ENCODE measurements around the gene CCR7.

CCR7 gene, protein sequence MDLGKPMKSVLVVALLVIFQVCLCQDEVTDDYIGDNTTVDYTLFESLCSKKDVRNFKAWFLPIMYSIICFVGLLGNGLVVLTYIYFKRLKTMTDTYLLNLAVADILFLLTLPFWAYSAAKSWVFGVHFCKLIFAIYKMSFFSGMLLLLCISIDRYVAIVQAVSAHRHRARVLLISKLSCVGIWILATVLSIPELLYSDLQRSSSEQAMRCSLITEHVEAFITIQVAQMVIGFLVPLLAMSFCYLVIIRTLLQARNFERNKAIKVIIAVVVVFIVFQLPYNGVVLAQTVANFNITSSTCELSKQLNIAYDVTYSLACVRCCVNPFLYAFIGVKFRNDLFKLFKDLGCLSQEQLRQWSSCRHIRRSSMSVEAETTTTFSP

DNA sequence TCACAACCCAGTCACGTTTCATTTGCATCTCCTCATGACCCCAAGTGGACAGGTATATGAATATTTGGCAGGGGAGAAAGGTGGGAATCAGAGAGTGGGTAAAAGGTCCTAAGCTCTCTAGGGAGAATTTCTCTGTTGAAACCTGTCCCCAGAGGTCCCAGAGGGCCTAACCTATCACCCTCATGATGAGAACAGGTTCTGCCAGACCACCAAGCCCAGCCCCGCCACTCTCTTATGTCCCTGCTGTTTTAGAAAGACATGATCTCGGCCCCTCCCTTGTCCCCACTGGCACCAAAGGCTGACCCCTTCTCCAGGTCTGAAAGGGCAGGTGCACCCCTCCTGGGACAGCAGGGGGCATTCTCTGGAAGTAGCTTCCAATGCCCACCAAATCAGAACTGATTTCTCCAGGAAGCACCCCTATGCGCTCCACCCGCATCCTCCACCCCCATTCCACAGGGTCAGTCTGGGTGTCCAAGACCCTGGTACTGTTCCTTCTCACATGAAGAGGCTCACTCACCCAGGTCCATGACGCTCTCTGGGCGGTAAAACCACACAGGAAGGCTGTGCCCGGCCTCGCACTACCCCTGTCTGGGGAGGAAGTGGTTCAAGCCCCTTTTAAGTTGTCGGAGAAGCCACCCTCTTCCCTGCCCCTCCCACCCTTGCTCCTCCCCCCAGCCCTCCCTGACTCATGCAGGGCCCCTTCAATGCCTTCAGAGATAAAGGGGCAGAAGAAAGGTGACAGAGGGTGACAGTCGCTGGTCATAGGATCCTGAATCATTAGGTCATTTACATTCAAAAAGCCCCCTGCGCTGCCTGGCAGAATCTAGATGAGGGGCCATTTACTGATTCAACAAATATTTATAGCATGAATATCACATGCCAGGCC, at the start of gene CCR7:
Gene CCR7 (minus strand): TSS at position 590 of the 886 bp plus-strand sequence. CDS start 63 bp downstream, at position 527.
- no peak within 1 kb of the TSS for H3K4me3 ChIP-seq (ENCODE audit: low read length)

DNA sequence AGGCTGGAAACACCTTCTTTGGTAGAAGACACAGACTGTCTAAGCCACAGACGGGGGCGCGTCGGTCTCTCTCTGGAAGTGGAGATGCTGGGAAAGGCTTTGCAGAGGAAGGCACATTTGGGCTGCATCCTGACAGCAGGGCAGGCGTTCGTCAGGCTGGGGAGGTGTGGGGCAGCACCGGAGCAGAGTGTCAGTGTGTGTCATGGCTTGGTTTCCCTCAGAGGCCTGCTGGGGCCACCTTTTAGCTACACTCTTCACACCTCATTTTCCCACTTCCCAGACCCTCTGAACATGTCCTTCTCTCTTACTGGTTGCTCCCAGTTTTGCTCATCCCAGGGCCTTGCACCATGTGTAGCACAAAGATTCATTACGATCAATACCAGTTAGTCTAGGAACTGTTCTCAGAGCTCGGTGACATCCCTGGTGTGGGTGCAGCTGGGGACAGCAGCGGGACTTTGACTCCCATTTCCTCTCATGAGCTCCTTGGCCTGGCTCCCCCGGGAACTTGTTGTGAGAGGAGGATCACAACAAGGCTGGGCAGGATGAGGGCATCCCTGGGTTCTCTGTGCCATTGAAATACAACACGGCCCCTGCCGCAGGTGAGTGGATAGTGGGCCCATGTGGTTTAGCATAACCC, 49.3 kb upstream of the CCR7 start:
- no peak overlapping the region for H3K4me3 ChIP-seq (ENCODE audit: low read length)
- TF ChIP-seq, protein P1, sequence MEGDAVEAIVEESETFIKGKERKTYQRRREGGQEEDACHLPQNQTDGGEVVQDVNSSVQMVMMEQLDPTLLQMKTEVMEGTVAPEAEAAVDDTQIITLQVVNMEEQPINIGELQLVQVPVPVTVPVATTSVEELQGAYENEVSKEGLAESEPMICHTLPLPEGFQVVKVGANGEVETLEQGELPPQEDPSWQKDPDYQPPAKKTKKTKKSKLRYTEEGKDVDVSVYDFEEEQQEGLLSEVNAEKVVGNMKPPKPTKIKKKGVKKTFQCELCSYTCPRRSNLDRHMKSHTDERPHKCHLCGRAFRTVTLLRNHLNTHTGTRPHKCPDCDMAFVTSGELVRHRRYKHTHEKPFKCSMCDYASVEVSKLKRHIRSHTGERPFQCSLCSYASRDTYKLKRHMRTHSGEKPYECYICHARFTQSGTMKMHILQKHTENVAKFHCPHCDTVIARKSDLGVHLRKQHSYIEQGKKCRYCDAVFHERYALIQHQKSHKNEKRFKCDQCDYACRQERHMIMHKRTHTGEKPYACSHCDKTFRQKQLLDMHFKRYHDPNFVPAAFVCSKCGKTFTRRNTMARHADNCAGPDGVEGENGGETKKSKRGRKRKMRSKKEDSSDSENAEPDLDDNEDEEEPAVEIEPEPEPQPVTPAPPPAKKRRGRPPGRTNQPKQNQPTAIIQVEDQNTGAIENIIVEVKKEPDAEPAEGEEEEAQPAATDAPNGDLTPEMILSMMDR (conservative IDR thresholded peaks at IDR 0.05; ENCODE audit: low read depth, low read length) = no peak
- no peak for DNase-seq (ENCODE audit: low read depth)

More for the DNA sequence above, at the start of gene CCR7:
- TF ChIP-seq, protein P1 (conservative IDR thresholded peaks at IDR 0.05; ENCODE audit: low read depth, low read length) = no peak
- no peak for DNase-seq (ENCODE audit: low read depth)

GRCh38 chr17:40613467-40614154, 48.3 kb upstream of the CCR7 start:
- TF ChIP-seq, protein P1 (conservative IDR thresholded peaks at IDR 0.05; ENCODE audit: low read depth, low read length) = no peak
- H3K4me3 ChIP-seq (ENCODE audit: low read length) = no peak overlapping the region
- DNase-seq (ENCODE audit: low read depth) = no peak

DNA sequence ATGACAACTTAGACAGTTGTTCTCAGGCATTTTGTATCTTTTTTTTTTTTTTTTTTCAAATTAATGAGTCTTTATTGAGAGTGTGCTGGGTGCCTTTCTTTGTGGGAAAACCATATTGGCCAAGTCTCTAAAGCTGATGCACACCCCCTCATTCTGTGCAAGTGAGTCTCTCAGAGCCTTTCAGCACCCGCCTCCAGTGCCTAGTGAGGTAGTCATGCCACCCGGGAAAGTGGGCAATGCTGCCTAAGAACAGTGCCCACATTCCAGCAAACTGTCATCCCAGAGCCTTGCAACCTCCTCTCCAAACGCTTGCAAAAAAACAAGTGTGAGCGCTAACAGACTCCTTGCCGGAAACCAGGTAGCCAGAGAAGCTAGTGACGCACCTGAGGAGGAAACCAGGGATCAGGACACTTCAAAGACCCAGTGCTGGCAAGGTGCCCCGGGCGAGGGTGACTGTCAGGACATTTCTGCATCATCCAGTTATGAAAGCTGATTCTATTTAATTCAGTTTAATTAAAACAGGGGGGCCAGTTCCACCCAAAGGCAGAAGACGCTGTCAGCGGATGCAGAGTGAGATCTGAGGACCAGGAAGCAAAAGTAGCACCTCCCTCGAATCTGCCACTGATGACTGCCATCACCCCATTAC, 47.5 kb upstream of the CCR7 start:
- DNase-seq (ENCODE audit: low read depth) = no peak

GRCh38 chr17:40611840-40612474, 46.7 kb upstream of the CCR7 start:
- DNase-seq (ENCODE audit: low read depth) = no peak
- no peak overlapping the region for H3K4me3 ChIP-seq (ENCODE audit: low read length)
- TF ChIP-seq, protein P1 (conservative IDR thresholded peaks at IDR 0.05; ENCODE audit: low read depth, low read length) = no peak

More for the DNA sequence above, 47.5 kb upstream of the CCR7 start:
- TF ChIP-seq, protein P1 (conservative IDR thresholded peaks at IDR 0.05; ENCODE audit: low read depth, low read length) = no peak
- no peak overlapping the region for H3K4me3 ChIP-seq (ENCODE audit: low read length)

GRCh38 chr17:40610359-40610758, 45.1 kb upstream of the CCR7 start:
- TF ChIP-seq, protein P1 (conservative IDR thresholded peaks at IDR 0.05; ENCODE audit: low read depth, low read length) = no peak
- no peak overlapping the region for H3K4me3 ChIP-seq (ENCODE audit: low read length)
- DNase-seq (ENCODE audit: low read depth) = no peak
